Natural killer cell (primary cell): Measurements from ENCODE around the gene CYP1B1. TPM values are rescaled to one million over a fixed set of nuclear protein-coding genes. Genes with fewer than 3 reads are reported as not detected.

ENCODE experiments used
- ATAC-seq, 3 donors: fragments of 150-1000 bp in 2 of 3; fragments of 200-7000 bp in 1 of 3; cut with Tn5 transposase; 1 replicate in 1 of 3; 2 replicates in 2 of 3; pipeline ENCODE4 v1.10.0; 2021; ENCODE audit warnings: mild to moderate bottlenecking in 2 of 3, moderate library complexity in 2 of 3
- DNase-seq, 2 donors: peaks; one replicate each; pipeline versions ENCODE4 v3.0.0 to v3.0.0-alpha.2; 2013 to 2021; ENCODE audit warnings: mixed read lengths in 1 of 2
- H3K27ac ChIP-seq: one replicate; pipeline ENCODE4 v1.5.1; 2013; ENCODE audit warnings: mild to moderate bottlenecking, low read length
- H3K27me3 ChIP-seq: one replicate; pipeline ENCODE4 v1.6.1; 2013; ENCODE audit warnings: low read length; ENCODE audit not compliant: control insufficient read depth, insufficient read depth
- H3K36me3 ChIP-seq: one replicate; pipeline ENCODE4 v1.6.1; 2013; ENCODE audit warnings: low read length; ENCODE audit not compliant: control insufficient read depth, insufficient read depth
- H3K4me1 ChIP-seq: one replicate; pipeline ENCODE4 v1.6.1; 2013; ENCODE audit warnings: low read length; ENCODE audit not compliant: control insufficient read depth, insufficient read depth
- H3K4me3 ChIP-seq: one replicate; pipeline ENCODE4 v1.5.1; 2013; ENCODE audit warnings: low read length
- H3K9me3 ChIP-seq: one replicate; pipeline ENCODE4 v1.6.1; 2013; ENCODE audit warnings: low read length; ENCODE audit not compliant: control insufficient read depth, insufficient read depth
- H3K27ac Mint-ChIP-seq, 2 donors: one replicate each; pipeline ENCODE4 v1.8.0; 2022; ENCODE audit warnings: mild to moderate bottlenecking in 2 of 2, mixed read lengths in 2 of 2, moderate library complexity in 1 of 2
- H3K27me3 Mint-ChIP-seq, 2 donors: one replicate each; pipeline ENCODE4 v1.8.0; 2022; ENCODE audit warnings: low read depth in 2 of 2, mixed read lengths in 2 of 2
- H3K36me3 Mint-ChIP-seq: one replicate; pipeline ENCODE4 v1.8.0; 2022; ENCODE audit warnings: mixed read lengths
- H3K4me1 Mint-ChIP-seq, 2 donors: one replicate each; pipeline ENCODE4 v1.8.0; 2022; ENCODE audit warnings: mixed read lengths in 2 of 2
- H3K4me3 Mint-ChIP-seq: one replicate; pipeline ENCODE4 v1.8.0; 2022; ENCODE audit warnings: mild to moderate bottlenecking, moderate library complexity, mixed read lengths
- H3K9me3 Mint-ChIP-seq, 2 donors: one replicate each; pipeline ENCODE4 v1.8.0; 2022; ENCODE audit warnings: mixed read lengths in 2 of 2
- WGBS: methylation state at CpG from one replicate; pipeline ENCODE4 v1.1.7; 2013; ENCODE audit warnings: missing lambda C conversion rate; ENCODE audit not compliant: insufficient coverage; 5-methylcytosine and 5-hydroxymethylcytosine counted together
- intact Hi-C: fragments of 100-400 bp; cut with micrococcal nuclease; formaldehyde crosslinking; loops from one replicate; pipeline ENCODE4 v1.14.2; 2022
- total RNA-seq, 4 donors: library from RNA; stranded (reverse); fragments of 120-200 nt in 1 of 4; gene quantifications; one replicate each; pipeline versions ENCODE4 v1.2.3 to v1.2.4, GENCODE V29; 2013 to 2022
- TF ChIP-seq, protein P1 (sequence below): fragments of 200-600 bp; IDR thresholded peaks from one replicate; pipeline ENCODE4 v1.8.0; 2022; ENCODE audit warnings: antibody characterized with exemption

CYP1B1 gene
- total RNA-seq, 3 donors from 2014 or later (not counting 1 experiment from before 2014, with no cell fraction given), result 1.4 to 5.0 TPM; not detected in 1

DNA sequence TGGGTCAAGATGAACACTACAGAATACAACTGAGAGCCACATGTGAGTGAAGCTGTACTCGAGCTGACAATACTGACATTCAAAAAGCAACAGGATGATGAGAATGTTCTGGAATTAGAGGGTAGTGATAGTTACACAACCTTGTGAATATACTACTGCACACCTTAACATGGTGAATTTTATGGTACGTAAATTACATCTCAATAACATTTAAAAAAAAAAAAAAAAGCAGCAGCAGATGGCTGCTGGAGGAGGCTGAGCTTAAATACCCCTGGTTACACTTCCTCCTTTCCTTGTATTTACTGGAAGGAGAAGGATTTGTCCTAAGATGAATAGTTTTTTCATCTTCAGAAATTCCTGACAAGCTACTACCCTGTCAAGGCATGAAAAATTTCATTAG, 45.5 kb upstream of the CYP1B1 start:
- intact Hi-C loops, result no loop called here
- 80% methylated on average over 1 of the region's 2 CpGs for WGBS
- Histone ChIP-seq H3K27ac (no peak overlapping the region), H3K27me3 (no peaks in the 10 kb centered on the region), H3K4me3 (no peak overlapping the region), H3K36me3 (no peaks in the 10 kb centered on the region), H3K9me3 (no peaks in the 10 kb centered on the region), H3K4me1 (no peaks in the 10 kb centered on the region)
- TF ChIP-seq, protein P1, sequence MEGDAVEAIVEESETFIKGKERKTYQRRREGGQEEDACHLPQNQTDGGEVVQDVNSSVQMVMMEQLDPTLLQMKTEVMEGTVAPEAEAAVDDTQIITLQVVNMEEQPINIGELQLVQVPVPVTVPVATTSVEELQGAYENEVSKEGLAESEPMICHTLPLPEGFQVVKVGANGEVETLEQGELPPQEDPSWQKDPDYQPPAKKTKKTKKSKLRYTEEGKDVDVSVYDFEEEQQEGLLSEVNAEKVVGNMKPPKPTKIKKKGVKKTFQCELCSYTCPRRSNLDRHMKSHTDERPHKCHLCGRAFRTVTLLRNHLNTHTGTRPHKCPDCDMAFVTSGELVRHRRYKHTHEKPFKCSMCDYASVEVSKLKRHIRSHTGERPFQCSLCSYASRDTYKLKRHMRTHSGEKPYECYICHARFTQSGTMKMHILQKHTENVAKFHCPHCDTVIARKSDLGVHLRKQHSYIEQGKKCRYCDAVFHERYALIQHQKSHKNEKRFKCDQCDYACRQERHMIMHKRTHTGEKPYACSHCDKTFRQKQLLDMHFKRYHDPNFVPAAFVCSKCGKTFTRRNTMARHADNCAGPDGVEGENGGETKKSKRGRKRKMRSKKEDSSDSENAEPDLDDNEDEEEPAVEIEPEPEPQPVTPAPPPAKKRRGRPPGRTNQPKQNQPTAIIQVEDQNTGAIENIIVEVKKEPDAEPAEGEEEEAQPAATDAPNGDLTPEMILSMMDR, result no peak
- no peaks in the 10 kb centered on the region for H3K4me1 Mint-ChIP-seq
- no peak for ATAC-seq
- peaks cover 0 to under 1% of the 10 kb centered on the region in 2 donors for H3K9me3 Mint-ChIP-seq
- no peaks in the 10 kb centered on the region for H3K36me3 Mint-ChIP-seq
- DNase-seq, result no peak
- no peak overlapping the region for H3K4me3 Mint-ChIP-seq
- H3K27me3 Mint-ChIP-seq, result peaks cover 0 to 13% of the 10 kb centered on the region in 2 donors
- no peak overlapping the region for H3K27ac Mint-ChIP-seq

DNA sequence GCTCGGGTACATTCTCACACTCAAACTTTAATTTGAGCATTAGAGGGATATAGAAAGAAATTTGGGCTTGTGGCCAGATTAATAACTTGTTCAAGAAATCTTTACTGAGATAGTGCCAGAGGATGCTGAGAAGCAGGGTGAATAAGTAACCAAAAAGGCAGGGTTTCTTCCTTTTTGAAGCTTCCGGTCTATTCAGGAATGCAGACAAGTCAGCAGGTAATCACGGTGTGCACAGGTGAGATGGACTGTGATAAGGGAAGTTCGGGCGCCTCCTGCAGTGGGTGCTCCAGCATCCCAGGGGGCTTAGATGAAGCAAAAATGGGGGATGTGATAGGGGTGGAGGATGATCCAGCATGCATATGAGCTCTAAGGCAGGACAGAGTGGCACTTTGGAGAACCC, 44.9 kb upstream of the CYP1B1 start:
- TF ChIP-seq, protein P1, result no peak
- 87% methylated on average over 4 of the region's 5 CpGs for WGBS
- no peak overlapping the region for H3K27ac ChIP-seq
- ATAC-seq, result no peak
- no peak overlapping the region for H3K4me3 ChIP-seq
- intact Hi-C loops, result no loop called here
- DNase-seq, result no peak
- H3K9me3 ChIP-seq, result no peaks in the 10 kb centered on the region
- H3K27me3 ChIP-seq, result no peaks in the 10 kb centered on the region
- Mint-ChIP-seq H3K27ac (no peak overlapping the region), H3K36me3 (no peaks in the 10 kb centered on the region), H3K9me3 (no peaks in the 10 kb centered on the region), H3K27me3 (peaks cover 0 to 13% of the 10 kb centered on the region in 2 donors), H3K4me1 (no peaks in the 10 kb centered on the region), H3K4me3 (no peak overlapping the region)
- H3K36me3 ChIP-seq, result no peaks in the 10 kb centered on the region
- H3K4me1 ChIP-seq, result no peaks in the 10 kb centered on the region

DNA sequence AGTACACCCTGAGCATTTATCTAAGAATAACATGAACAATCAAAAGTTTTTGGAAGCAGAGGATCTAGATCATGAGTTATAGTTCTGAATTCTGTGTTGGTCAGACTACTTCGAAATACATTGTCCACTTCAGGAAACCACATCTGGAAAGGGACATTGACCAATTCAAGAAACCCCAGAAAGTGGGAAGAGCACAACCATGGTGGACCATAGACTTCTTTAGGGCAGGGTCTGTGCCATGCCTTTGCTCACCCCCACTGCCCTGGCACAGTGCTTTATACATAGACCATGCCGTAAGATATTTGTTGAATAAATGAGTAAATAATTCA, 44.3 kb upstream of the CYP1B1 start:
- TF ChIP-seq, protein P1, result no peak
- Histone ChIP-seq H3K27me3 (no peaks in the 10 kb centered on the region), H3K27ac (no peak overlapping the region), H3K9me3 (no peaks in the 10 kb centered on the region), H3K4me3 (no peak overlapping the region), H3K36me3 (no peaks in the 10 kb centered on the region), H3K4me1 (no peaks in the 10 kb centered on the region)
- H3K4me3 Mint-ChIP-seq, result no peak overlapping the region
- intact Hi-C loops, result no loop called here
- H3K4me1 Mint-ChIP-seq, result peaks cover 0 to 2% of the 10 kb centered on the region in 2 donors
- H3K27ac Mint-ChIP-seq, result no peak overlapping the region
- DNase-seq, result no peak
- no peak for ATAC-seq
- no peaks in the 10 kb centered on the region for H3K36me3 Mint-ChIP-seq
- peaks cover 0 to 19% of the 10 kb centered on the region in 2 donors for H3K27me3 Mint-ChIP-seq
- WGBS, result 87% methylated on average over 2 of the region's 2 CpGs
- H3K9me3 Mint-ChIP-seq, result no peaks in the 10 kb centered on the region

DNA sequence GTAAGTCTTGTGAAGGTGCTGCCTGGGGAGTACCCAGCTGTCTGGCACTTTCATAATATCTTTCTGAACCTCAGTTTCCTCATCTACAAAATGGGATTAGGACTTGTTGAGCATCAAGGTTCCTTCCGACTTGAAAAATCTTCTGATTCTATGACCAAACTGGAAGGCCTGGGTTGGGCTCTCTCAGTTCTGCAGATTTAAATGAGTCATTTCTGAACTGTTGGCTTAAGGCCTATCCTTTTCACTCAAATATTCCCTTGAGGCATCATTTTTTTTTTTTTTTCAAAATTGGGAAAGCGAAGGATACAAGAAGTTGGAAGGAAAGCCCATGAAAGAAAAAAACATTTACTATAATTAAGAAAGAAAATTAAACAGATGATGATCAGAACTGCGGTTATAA, 40.8 kb upstream of the CYP1B1 start:
- Histone ChIP-seq H3K36me3 (no peaks in the 10 kb centered on the region), H3K9me3 (no peaks in the 10 kb centered on the region), H3K4me1 (no peaks in the 10 kb centered on the region), H3K27me3 (no peaks in the 10 kb centered on the region), H3K27ac (no peak overlapping the region), H3K4me3 (no peak overlapping the region)
- Mint-ChIP-seq H3K9me3 (no peaks in the 10 kb centered on the region), H3K36me3 (no peaks in the 10 kb centered on the region), H3K27ac (no peak overlapping the region), H3K27me3 (peaks cover 3 to 49% of the 10 kb centered on the region in 2 donors), H3K4me3 (no peak overlapping the region), H3K4me1 (peaks cover 0 to 6% of the 10 kb centered on the region in 2 donors)
- TF ChIP-seq, protein P1, result no peak
- intact Hi-C loops, result no loop called here
- ATAC-seq (no peak), DNase-seq (no peak)
- 97% methylated on average over 2 of the region's 3 CpGs for WGBS
